OCI-LY7 (cell line): ENCODE data around the gene DIPK1A. TPM values are rescaled to one million over a fixed set of nuclear protein-coding genes. Genes with fewer than 3 reads are reported as not detected.

Experiments
- BruUV-seq: library from RNA; stranded (reverse); fragments of 400-500 nt; replicated peaks from 2 replicates; lab custom pipeline; 2021; lab: Mats Ljungman, UMichigan
- CTCF ChIA-PET: fragments of 300-600 bp; sonication (Branson Sonifier 250); formaldehyde crosslinking; loops from one replicate; lab custom pipeline; 2022; ENCODE audit warnings: antibody characterized with exemption; ENCODE audit not compliant: unreplicated experiment; lab: Charles Lee
- POLR2A ChIA-PET: fragments of 300-600 bp; sonication (Branson Sonifier 250); formaldehyde crosslinking; loops from one replicate; lab custom pipeline; 2022; ENCODE audit warnings: antibody characterized with exemption; lab: Charles Lee
- DNase-seq: peaks from one replicate; pipeline ENCODE4 v3.0.0-alpha.2; 2015; ENCODE audit warnings: low spot score
- H2AFZ ChIP-seq: fragments of 200-600 bp; sonication (generic), shearing (Covaris generic); 2 replicates; pipeline ENCODE4 v1.6.1; 2014; ENCODE audit warnings: mild to moderate bottlenecking, antibody characterized with exemption, low read length, moderate library complexity
- H3K27ac ChIP-seq: fragments of 200-600 bp; sonication (generic); 2 replicates; pipeline ENCODE4 v1.5.1; 2014; ENCODE audit warnings: mixed run types, low read depth, mild to moderate bottlenecking, moderate library complexity, low read length, inconsistent platforms; ENCODE audit not compliant: poor library complexity, severe bottlenecking
- H3K36me3 ChIP-seq: fragments of 200-600 bp; sonication (generic); 2 replicates; pipeline ENCODE4 v1.6.1; 2014; ENCODE audit warnings: mild to moderate bottlenecking, antibody characterized with exemption, low read length, moderate library complexity, mixed read lengths; ENCODE audit not compliant: insufficient read depth
- H3K4me1 ChIP-seq: fragments of 200-600 bp; sonication (generic); 2 replicates; pipeline ENCODE4 v1.5.1; 2014; ENCODE audit warnings: mild to moderate bottlenecking, low read length; ENCODE audit not compliant: insufficient read depth, poor library complexity, severe bottlenecking
- H3K4me2 ChIP-seq: fragments of 200-600 bp; sonication (generic); 2 replicates; pipeline ENCODE4 v1.6.1; 2014; ENCODE audit warnings: mild to moderate bottlenecking, low read length
- H3K4me3 ChIP-seq: fragments of 200-600 bp; sonication (generic); 2 replicates; pipeline ENCODE4 v1.5.1; 2014; ENCODE audit warnings: mild to moderate bottlenecking, low read depth, low read length; ENCODE audit not compliant: poor library complexity, severe bottlenecking
- H3K79me2 ChIP-seq: fragments of 200-600 bp; sonication (generic); 2 replicates; pipeline ENCODE4 v1.6.1; 2016; ENCODE audit warnings: low read depth, mild to moderate bottlenecking, low read length, moderate library complexity, mixed read lengths; ENCODE audit not compliant: insufficient read depth
- H3K9me2 ChIP-seq: fragments of 200-600 bp; sonication (generic); 2 replicates; pipeline ENCODE4 v1.6.1; 2016; ENCODE audit warnings: mild to moderate bottlenecking, low read length, mixed read lengths; ENCODE audit not compliant: insufficient read depth
- H3K9me3 ChIP-seq: fragments of 200-600 bp; sonication (generic); 2 replicates; pipeline ENCODE4 v1.6.1; 2014; ENCODE audit warnings: mild to moderate bottlenecking, mixed run types, low read length, mixed read lengths
- H4K20me1 ChIP-seq: fragments of 200-600 bp; sonication (generic); 2 replicates; pipeline ENCODE4 v1.6.1; 2014; ENCODE audit warnings: mild to moderate bottlenecking, antibody characterized with exemption, low read length, moderate library complexity, mixed read lengths; ENCODE audit not compliant: insufficient read depth
- EZH2phosphoT487 ChIP-seq: fragments of 200-600 bp; sonication (generic); IDR thresholded peaks from 2 replicates; pipeline ENCODE4 v1.6.1; 2018; ENCODE audit warnings: low read depth, borderline replicate concordance, mild to moderate bottlenecking, mixed run types, antibody characterized with exemption, low read length, moderate library complexity, mixed read lengths
- intact Hi-C: fragments of 100-400 bp; cut with micrococcal nuclease; formaldehyde crosslinking; loops from one replicate; pipeline ENCODE4 v1.10.0; 2022; ENCODE audit not compliant: unreplicated experiment
- total RNA-seq, 2 experiments: library from RNA; depleted of rRNA in 1 of 2; stranded (reverse); fragments of >200 nt in 1 of 2; shearing (Covaris generic) in 1 of 2; gene quantifications; 2 replicates each; pipeline ENCODE4 v1.2.3, GENCODE V29; 2014 to 2022
- TF ChIP-seq, protein P1 (sequence below): fragments of 200-600 bp; sonication (generic); conservative IDR thresholded peaks from 2 replicates; pipeline ENCODE4 v1.5.1; 2014; ENCODE audit warnings: mild to moderate bottlenecking, antibody characterized with exemption, low read length, moderate library complexity, mixed read lengths

Gene DIPK1A
- total RNA-seq, 2 experiments from 2014 or later, result 13.0 to 25.4 TPM

DNA sequence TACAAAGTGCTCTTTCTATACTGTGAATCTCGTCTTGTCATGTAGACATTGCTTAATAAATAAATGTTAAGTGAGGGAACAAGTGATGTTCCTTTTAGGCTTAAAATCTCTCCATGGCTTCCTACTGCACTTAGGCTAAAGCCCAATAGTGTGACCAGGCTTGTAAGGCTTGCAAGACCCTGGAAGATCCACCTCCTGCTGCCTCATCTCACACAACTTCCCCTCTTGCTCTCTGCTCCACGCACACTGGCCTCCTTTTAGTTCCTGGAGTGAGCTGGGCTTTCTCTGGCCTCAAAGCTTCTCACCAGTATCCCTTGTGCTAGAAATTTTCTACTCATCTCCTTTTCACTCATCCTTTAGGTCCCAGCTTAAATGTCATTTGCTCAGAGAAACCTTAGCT is 41.5 kb upstream of the DIPK1A start:
- TF ChIP-seq, protein P1, sequence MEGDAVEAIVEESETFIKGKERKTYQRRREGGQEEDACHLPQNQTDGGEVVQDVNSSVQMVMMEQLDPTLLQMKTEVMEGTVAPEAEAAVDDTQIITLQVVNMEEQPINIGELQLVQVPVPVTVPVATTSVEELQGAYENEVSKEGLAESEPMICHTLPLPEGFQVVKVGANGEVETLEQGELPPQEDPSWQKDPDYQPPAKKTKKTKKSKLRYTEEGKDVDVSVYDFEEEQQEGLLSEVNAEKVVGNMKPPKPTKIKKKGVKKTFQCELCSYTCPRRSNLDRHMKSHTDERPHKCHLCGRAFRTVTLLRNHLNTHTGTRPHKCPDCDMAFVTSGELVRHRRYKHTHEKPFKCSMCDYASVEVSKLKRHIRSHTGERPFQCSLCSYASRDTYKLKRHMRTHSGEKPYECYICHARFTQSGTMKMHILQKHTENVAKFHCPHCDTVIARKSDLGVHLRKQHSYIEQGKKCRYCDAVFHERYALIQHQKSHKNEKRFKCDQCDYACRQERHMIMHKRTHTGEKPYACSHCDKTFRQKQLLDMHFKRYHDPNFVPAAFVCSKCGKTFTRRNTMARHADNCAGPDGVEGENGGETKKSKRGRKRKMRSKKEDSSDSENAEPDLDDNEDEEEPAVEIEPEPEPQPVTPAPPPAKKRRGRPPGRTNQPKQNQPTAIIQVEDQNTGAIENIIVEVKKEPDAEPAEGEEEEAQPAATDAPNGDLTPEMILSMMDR, result no peak
- H3K79me2 ChIP-seq, result no peaks in the 10 kb centered on the region
- BruUV-seq, result no TSS peak
- no peak for DNase-seq
- H3K4me3 ChIP-seq, result no peak overlapping the region
- H3K9me3 ChIP-seq, result no peaks in the 10 kb centered on the region
- H3K27ac ChIP-seq, result no peak overlapping the region
- no peaks in the 10 kb centered on the region for H4K20me1 ChIP-seq
- no peak overlapping the region for H2AFZ ChIP-seq
- CTCF ChIA-PET, result interaction anchor here (0.5 kb wide), 1 partner anchor 216 kb away, joined by 3 read pairs; no protein-coding TSS in a partner anchor
- no peaks in the 10 kb centered on the region for H3K36me3 ChIP-seq
- intact Hi-C loops, result no loop called here
- POLR2A ChIA-PET, result interaction anchor here (0.7 to 8.3 kb wide), 6 partner anchors 12 to 169 kb away, joined by 3 to 62 read pairs (median 4); no protein-coding TSS in a partner anchor
- H3K9me2 ChIP-seq, result no peaks in the 10 kb centered on the region
- no peak overlapping the region for H3K4me2 ChIP-seq
- H3K4me1 ChIP-seq, result peaks cover 26% of the 10 kb centered on the region

DNA sequence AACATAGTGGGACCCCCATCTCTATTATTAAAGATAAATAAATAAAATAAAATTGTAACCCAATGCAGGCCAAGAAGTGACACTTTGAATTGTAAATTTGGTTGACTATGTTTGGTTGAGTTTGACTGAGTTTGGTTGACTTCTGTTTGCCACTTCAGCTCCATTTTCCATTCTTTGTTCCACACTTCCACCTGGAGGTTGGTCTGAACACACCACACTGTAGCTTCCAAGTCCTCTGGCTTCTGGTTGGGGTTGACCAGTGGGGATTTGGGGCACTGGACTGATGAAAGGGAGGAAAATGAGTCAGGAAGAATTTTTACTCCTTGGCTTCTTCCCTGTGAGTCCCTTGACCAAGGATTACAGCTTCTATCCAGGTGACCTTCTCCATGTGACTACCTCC is 40.6 kb upstream of the DIPK1A start:
- no peaks in the 10 kb centered on the region for H3K9me2 ChIP-seq
- no peaks in the 10 kb centered on the region for H3K9me3 ChIP-seq
- no TSS peak for BruUV-seq
- no peak overlapping the region for H3K4me2 ChIP-seq
- H3K27ac ChIP-seq, result no peak overlapping the region
- no peak overlapping the region for H2AFZ ChIP-seq
- intact Hi-C loops, result no loop called here
- H4K20me1 ChIP-seq, result no peaks in the 10 kb centered on the region
- no peak overlapping the region for H3K4me3 ChIP-seq
- peaks cover 26% of the 10 kb centered on the region for H3K4me1 ChIP-seq
- POLR2A ChIA-PET, result interaction anchor here (0.5 to 8.3 kb wide), 5 partner anchors 13 to 159 kb away, joined by 3 to 62 read pairs (median 5); no protein-coding TSS in a partner anchor
- no peaks in the 10 kb centered on the region for H3K36me3 ChIP-seq
- no peak for TF ChIP-seq EZH2phosphoT487
- TF ChIP-seq, protein P1, result no peak
- CTCF ChIA-PET, result no interaction called here
- DNase-seq, result no peak
- H3K79me2 ChIP-seq, result no peaks in the 10 kb centered on the region

DNA sequence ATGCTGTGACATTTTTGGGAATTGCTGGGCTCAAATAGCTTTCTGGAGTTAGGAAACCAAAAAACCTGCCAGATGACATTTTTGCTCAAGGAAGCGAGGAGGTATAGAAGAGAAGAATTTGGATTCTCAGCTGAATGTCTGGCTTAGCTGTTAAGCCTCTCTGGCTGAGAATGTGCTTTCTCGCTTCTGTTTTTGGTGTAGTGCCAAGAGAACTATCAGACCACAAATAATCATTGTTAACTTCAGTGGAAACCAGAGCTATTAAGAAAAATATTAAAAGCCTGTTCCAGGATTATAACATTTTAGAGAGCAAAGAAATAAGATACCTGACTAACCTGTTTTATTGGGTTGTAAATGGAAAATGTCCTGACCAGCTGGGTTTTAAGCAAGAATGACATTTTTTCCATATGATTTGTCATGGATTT is 39.5 kb upstream of the DIPK1A start:
- ChIA-PET CTCF (no interaction called here), POLR2A (interaction anchor here (0.7 to 8.3 kb wide), 12 partner anchors 9 to 170 kb away, joined by 3 to 62 read pairs (median 4); partner anchors contain the start of gene DIPK1A)
- H3K4me3 ChIP-seq, result no peak overlapping the region
- intact Hi-C loops, result no loop called here
- no peak for DNase-seq
- no peak for TF ChIP-seq EZH2phosphoT487
- TF ChIP-seq, protein P1, result no peak
- H3K9me2 ChIP-seq, result no peaks in the 10 kb centered on the region
- H3K36me3 ChIP-seq, result no peaks in the 10 kb centered on the region
- H3K79me2 ChIP-seq, result no peaks in the 10 kb centered on the region
- H3K4me2 ChIP-seq, result peak overlapping the region; percentile 30; the same call in 1 of the 2 replicates
- peaks cover 31% of the 10 kb centered on the region for H3K4me1 ChIP-seq
- no peak overlapping the region for H3K27ac ChIP-seq
- H3K9me3 ChIP-seq, result no peaks in the 10 kb centered on the region
- BruUV-seq, result no TSS peak
- H2AFZ ChIP-seq, result peak overlapping the region; percentile 32; the same call in 1 of the 2 replicates
- no peaks in the 10 kb centered on the region for H4K20me1 ChIP-seq
